Neural cell (in vitro differentiated cells): ENCODE data around the gene LPIN1. TPM values are rescaled to one million over a fixed set of nuclear protein-coding genes. Genes with fewer than 3 reads are reported as not detected.

Experiments
- H2AFZ ChIP-seq: fragments of 200-600, 300-800 bp; sonication (generic), shearing (Covaris generic); 2 replicates; pipeline ENCODE4 v1.6.0; 2014; ENCODE audit warnings: low read depth, mild to moderate bottlenecking, antibody characterized with exemption, low read length, moderate library complexity
- H3F3A ChIP-seq: fragments of 200-600 bp; shearing (Covaris generic); 2 replicates; pipeline ENCODE4 v1.6.1; 2016; ENCODE audit warnings: mild to moderate bottlenecking, moderate library complexity, mixed read lengths, antibody characterized with exemption, low read length; ENCODE audit not compliant: insufficient read depth, poor library complexity, severe bottlenecking
- H3K27ac ChIP-seq: fragments of 200-600, 300-800 bp; sonication (generic), shearing (Covaris generic); 2 replicates; pipeline ENCODE4 v1.5.1; 2014; ENCODE audit warnings: mild to moderate bottlenecking, low read length, moderate library complexity
- H3K27me3 ChIP-seq: fragments of 300-800, 200-600 bp; sonication (generic), shearing (Covaris generic); 2 replicates; pipeline ENCODE4 v1.6.0; 2014; ENCODE audit warnings: mild to moderate bottlenecking, low read depth, low read length, moderate library complexity; ENCODE audit not compliant: insufficient read depth
- H3K36me3 ChIP-seq: fragments of 300-800, 200-600 bp; sonication (generic), shearing (Covaris generic); 2 replicates; pipeline ENCODE4 v1.5.1; 2014; ENCODE audit warnings: mild to moderate bottlenecking, antibody characterized with exemption, low read length, moderate library complexity; ENCODE audit not compliant: insufficient read depth
- H3K4me2 ChIP-seq: fragments of 300-800, 200-600 bp; sonication (generic), shearing (Covaris generic); 2 replicates; pipeline ENCODE4 v1.6.0; 2014; ENCODE audit warnings: mild to moderate bottlenecking, low read length
- H3K4me3 ChIP-seq: fragments of 300-800, 200-600 bp; sonication (generic), shearing (Covaris generic); 2 replicates; pipeline ENCODE4 v1.5.1; 2014; ENCODE audit warnings: mild to moderate bottlenecking, low read length, moderate library complexity
- H3K79me2 ChIP-seq: fragments of 200-600 bp; shearing (Covaris generic); replicated peaks from 2 replicates; pipeline ENCODE4 v1.6.0; 2014; ENCODE audit warnings: mild to moderate bottlenecking, low read length, moderate library complexity; ENCODE audit not compliant: insufficient read depth
- H3K9ac ChIP-seq: fragments of 300-800, 200-600 bp; sonication (generic), shearing (Covaris generic); 2 replicates; pipeline ENCODE4 v1.6.1; 2016; ENCODE audit warnings: mild to moderate bottlenecking, low read length, mixed read lengths
- H3K9me2 ChIP-seq: fragments of 200-600 bp; shearing (Covaris generic); 2 replicates; pipeline ENCODE4 v1.6.1; 2016; ENCODE audit warnings: mild to moderate bottlenecking, low read length, mixed read lengths; ENCODE audit not compliant: insufficient read depth
- H3K9me3 ChIP-seq: fragments of 200-600, 300-800 bp; sonication (generic), shearing (Covaris generic); 2 replicates; pipeline ENCODE4 v1.6.1; 2016; ENCODE audit warnings: mild to moderate bottlenecking, mixed run types, low read length, moderate library complexity, mixed read lengths
- H4K20me1 ChIP-seq: fragments of 200-600 bp; shearing (Covaris generic); 2 replicates; pipeline ENCODE4 v1.6.1; 2016; ENCODE audit warnings: mild to moderate bottlenecking, mixed run types; ENCODE audit not compliant: insufficient read depth
- CTCF ChIP-seq: fragments of 450-650 bp; IDR thresholded peaks from 2 replicates; pipeline ENCODE4 v1.5.1; 2014; ENCODE audit warnings: antibody characterized with exemption, mild to moderate bottlenecking, moderate library complexity; ENCODE audit not compliant: poor library complexity, severe bottlenecking
- EP300 ChIP-seq: fragments of 450-650 bp; conservative IDR thresholded peaks from 2 replicates; pipeline ENCODE4 v1.6.1; 2014; ENCODE audit warnings: antibody characterized with exemption, mild to moderate bottlenecking, moderate library complexity; ENCODE audit not compliant: poor library complexity, severe bottlenecking
- EZH2 ChIP-seq: fragments of 200-600, 300-800 bp; shearing (Covaris generic), sonication (generic); IDR thresholded peaks from 2 replicates; pipeline ENCODE4 v1.6.1; 2014; ENCODE audit warnings: antibody characterized with exemption, low read length, borderline replicate concordance, mild to moderate bottlenecking; ENCODE audit not compliant: insufficient read depth, poor library complexity, severe bottlenecking
- MXI1 ChIP-seq: fragments of 450-650 bp; conservative IDR thresholded peaks from 2 replicates; pipeline ENCODE4 v1.6.1; 2014; ENCODE audit warnings: antibody characterized with exemption, mild to moderate bottlenecking; ENCODE audit not compliant: poor library complexity, severe bottlenecking
- POLR2AphosphoS5 ChIP-seq: IDR thresholded peaks from 2 replicates; pipeline ENCODE4 v1.6.1; 2012
- RAD21 ChIP-seq: fragments of 450-650 bp; conservative IDR thresholded peaks from 2 replicates; pipeline ENCODE4 v1.6.1; 2014; ENCODE audit warnings: antibody characterized with exemption, mild to moderate bottlenecking, moderate library complexity
- REST ChIP-seq: IDR thresholded peaks from 2 replicates; pipeline ENCODE4 v1.6.1; 2012; ENCODE audit warnings: borderline replicate concordance
- SMC3 ChIP-seq: fragments of 450-650 bp; conservative IDR thresholded peaks from 2 replicates; pipeline ENCODE4 v1.6.1; 2014; ENCODE audit warnings: antibody characterized with exemption, mild to moderate bottlenecking, moderate library complexity; ENCODE audit not compliant: poor library complexity
- TAF1 ChIP-seq: IDR thresholded peaks from 2 replicates; pipeline ENCODE4 v1.6.1; 2012; ENCODE audit warnings: low read depth
- polyA plus RNA-seq: library from polyadenylated mRNA; depleted of rRNA; stranded (reverse); fragments of >200 nt; gene quantifications from 2 replicates; pipeline ENCODE4 v1.2.3, GENCODE V29; 2014

Gene LPIN1
- polyA plus RNA-seq, 1 donor from 2014 or later = 47.5 TPM

DNA sequence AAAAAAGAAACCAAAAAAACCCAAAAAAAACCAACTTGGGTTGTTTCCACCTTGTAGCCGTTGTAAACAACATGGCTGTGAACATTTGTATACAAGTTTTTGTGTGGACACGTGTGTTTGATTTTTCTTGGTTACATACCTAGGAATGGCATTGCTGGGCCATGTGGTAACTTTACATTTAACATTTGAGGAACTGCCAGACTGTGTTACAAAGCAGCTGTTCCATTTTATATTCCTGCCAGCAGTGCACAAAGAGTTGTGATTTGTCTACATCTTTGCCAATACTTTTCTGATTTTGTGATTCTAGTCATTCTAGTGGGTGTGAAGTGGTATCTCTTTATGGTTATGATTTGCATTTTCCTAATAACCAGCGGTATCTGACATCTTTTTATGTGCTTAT lies 22.5 kb downstream of the LPIN1 start:
- H2AFZ ChIP-seq = no peak overlapping the region
- no peak overlapping the region for H3K27ac ChIP-seq
- no peaks in the 10 kb centered on the region for H3F3A ChIP-seq
- H3K9ac ChIP-seq = no peak overlapping the region
- peaks cover 40% of the 10 kb centered on the region for H3K36me3 ChIP-seq
- H3K4me3 ChIP-seq = no peak overlapping the region
- no peaks in the 10 kb centered on the region for H3K79me2 ChIP-seq
- no peaks in the 10 kb centered on the region for H3K9me2 ChIP-seq
- no peaks in the 10 kb centered on the region for H3K27me3 ChIP-seq
- H4K20me1 ChIP-seq = no peaks in the 10 kb centered on the region
- TF ChIP-seq EZH2 (no peak), MXI1 (no peak)
- no peak overlapping the region for H3K4me2 ChIP-seq
- H3K9me3 ChIP-seq = no peaks in the 10 kb centered on the region

DNA sequence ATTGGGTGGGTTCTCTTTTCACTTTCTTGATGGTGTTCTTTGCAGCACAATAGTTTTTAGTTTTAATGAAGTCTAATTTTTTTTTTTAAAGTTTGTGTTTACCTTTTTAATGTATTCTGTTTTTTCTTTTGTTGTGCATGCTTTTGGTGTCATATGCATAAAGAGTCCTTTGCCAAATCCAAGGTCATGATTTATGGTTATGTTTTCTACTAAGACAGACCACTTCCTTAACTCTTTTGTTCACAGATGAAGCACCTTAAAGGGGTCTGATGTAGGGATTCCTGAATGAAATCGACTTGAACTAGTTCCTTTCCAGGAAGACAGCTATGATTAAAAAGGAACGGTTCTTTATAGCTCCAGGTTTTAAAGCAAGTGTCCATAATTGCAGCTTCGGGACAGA lies 23.1 kb downstream of the LPIN1 start:
- Histone ChIP-seq H3K9me3 (no peaks in the 10 kb centered on the region), H3K4me2 (no peak overlapping the region), H3K4me3 (no peak overlapping the region), H3K79me2 (no peaks in the 10 kb centered on the region), H4K20me1 (no peaks in the 10 kb centered on the region), H3K9ac (no peak overlapping the region), H3K27me3 (no peaks in the 10 kb centered on the region), H3F3A (no peaks in the 10 kb centered on the region), H3K27ac (no peak overlapping the region), H3K36me3 (peaks cover 40% of the 10 kb centered on the region), H3K9me2 (no peaks in the 10 kb centered on the region), H2AFZ (no peak overlapping the region)
- TF ChIP-seq REST (no peak), EP300 (no peak), MXI1 (no peak), SMC3 (no peak), RAD21 (no peak), CTCF (no peak), TAF1 (no peak), EZH2 (no peak), POLR2AphosphoS5 (no peak)

GRCh38 chr2:11770531-11771188 lies 24.2 kb downstream of the LPIN1 start:
- Histone ChIP-seq H3K9ac (no peak overlapping the region), H3K36me3 (peaks cover 30% of the 10 kb centered on the region), H3K4me2 (no peak overlapping the region), H3K79me2 (no peaks in the 10 kb centered on the region), H3F3A (no peaks in the 10 kb centered on the region), H4K20me1 (no peaks in the 10 kb centered on the region), H2AFZ (no peak overlapping the region), H3K27ac (no peak overlapping the region), H3K9me2 (no peaks in the 10 kb centered on the region), H3K4me3 (no peak overlapping the region), H3K9me3 (no peaks in the 10 kb centered on the region), H3K27me3 (no peaks in the 10 kb centered on the region)
- no peak for TF ChIP-seq RAD21
